Right atrium auricular region (tissue), 2 donors: ENCODE measurements around the gene IGF2. TPM values are rescaled to one million over a fixed set of nuclear protein-coding genes. Genes with fewer than 3 reads are reported as not detected.

Experiments
- DNase-seq: peaks from one replicate; pipeline ENCODE4 v3.0.0-alpha.2; 2019; ENCODE audit warnings: low spot score
- H3K27ac ChIP-seq, 2 donors: fragments of 200-600 bp; sonication (generic); 1 replicate in 1 of 2; 2 replicates in 1 of 2; pipeline ENCODE4 v1.5.1; 2016 to 2019
- H3K27me3 ChIP-seq, 2 donors: fragments of 200-600 bp; sonication (generic); one replicate each; pipeline versions ENCODE4 v1.5.1 to v1.6.0; 2017 to 2019
- H3K36me3 ChIP-seq: fragments of 200-600 bp; sonication (generic); one replicate; pipeline ENCODE4 v1.5.1; 2016
- H3K4me1 ChIP-seq, 2 donors: fragments of 200-600 bp; sonication (generic); one replicate each; pipeline versions ENCODE4 v1.5.1 to v1.6.0; 2017 to 2019
- H3K4me3 ChIP-seq, 2 donors: fragments of 200-600 bp; sonication (generic); 1 replicate in 1 of 2; 2 replicates in 1 of 2; pipeline ENCODE4 v1.5.1; 2017 to 2019; ENCODE audit warnings: mild to moderate bottlenecking in 1 of 2, moderate library complexity in 1 of 2
- H3K9me3 ChIP-seq, 2 donors: fragments of 200-600 bp; sonication (generic); one replicate each; pipeline ENCODE4 v1.5.1; 2019
- total RNA-seq, 2 donors: library from RNA; depleted of rRNA; stranded (reverse); fragments of >200 nt; gene quantifications; one replicate each; pipeline ENCODE4 v1.1.0, GENCODE V29; 2016
- TF ChIP-seq, protein P1 (sequence below), 2 donors: fragments of 200-600 bp; sonication (generic); IDR thresholded peaks; one replicate each; pipeline ENCODE4 v1.5.1; 2019; ENCODE audit warnings: antibody characterized with exemption in 2 of 2

Gene IGF2, protein sequence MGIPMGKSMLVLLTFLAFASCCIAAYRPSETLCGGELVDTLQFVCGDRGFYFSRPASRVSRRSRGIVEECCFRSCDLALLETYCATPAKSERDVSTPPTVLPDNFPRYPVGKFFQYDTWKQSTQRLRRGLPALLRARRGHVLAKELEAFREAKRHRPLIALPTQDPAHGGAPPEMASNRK
- 10 to 100 TPM; 43.2 to 61.9 TPM for total RNA-seq

DNA sequence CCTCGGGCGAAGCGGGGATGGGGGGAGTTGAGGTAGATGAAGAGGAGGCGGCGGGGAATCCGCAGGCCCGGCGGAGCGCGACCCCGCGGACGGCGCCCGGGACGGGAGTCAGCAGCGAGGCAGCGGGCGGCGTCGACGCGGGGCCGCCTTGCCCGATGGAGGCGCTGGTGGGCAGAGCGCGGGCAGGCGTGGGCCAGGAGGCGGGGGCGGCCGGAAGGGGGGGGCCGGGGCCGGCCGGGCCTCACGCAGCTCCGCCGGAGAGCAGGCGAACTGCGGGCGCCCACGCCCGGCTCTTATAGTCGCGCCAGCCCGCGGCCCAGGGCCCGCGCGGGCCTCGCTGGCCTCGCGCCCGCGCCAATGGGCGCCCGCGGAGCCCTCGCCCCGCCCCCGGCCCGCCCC is at the start of gene IGF2:
Gene IGF2 (minus strand): TSS at position 267 of the 399 bp plus-strand sequence. CDS start 3,866 bp downstream, outside the sequence.
- H3K4me3 ChIP-seq: peak within 1 kb of the TSS; percentile 29 to 50
- H3K9me3 ChIP-seq: no peaks in the 10 kb centered on the region
- peak within 1 kb of the TSS; percentile 23 to 46 for H3K27ac ChIP-seq
- no peaks in the 10 kb centered on the region for H3K36me3 ChIP-seq
- peaks cover 0 to 34% of the 10 kb centered on the region in 2 donors for H3K4me1 ChIP-seq
- TF ChIP-seq, protein P1, sequence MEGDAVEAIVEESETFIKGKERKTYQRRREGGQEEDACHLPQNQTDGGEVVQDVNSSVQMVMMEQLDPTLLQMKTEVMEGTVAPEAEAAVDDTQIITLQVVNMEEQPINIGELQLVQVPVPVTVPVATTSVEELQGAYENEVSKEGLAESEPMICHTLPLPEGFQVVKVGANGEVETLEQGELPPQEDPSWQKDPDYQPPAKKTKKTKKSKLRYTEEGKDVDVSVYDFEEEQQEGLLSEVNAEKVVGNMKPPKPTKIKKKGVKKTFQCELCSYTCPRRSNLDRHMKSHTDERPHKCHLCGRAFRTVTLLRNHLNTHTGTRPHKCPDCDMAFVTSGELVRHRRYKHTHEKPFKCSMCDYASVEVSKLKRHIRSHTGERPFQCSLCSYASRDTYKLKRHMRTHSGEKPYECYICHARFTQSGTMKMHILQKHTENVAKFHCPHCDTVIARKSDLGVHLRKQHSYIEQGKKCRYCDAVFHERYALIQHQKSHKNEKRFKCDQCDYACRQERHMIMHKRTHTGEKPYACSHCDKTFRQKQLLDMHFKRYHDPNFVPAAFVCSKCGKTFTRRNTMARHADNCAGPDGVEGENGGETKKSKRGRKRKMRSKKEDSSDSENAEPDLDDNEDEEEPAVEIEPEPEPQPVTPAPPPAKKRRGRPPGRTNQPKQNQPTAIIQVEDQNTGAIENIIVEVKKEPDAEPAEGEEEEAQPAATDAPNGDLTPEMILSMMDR (IDR thresholded peaks at IDR 0.05): peak in 1 of 2 donors; percentile 20
- DNase-seq: no peak
- peaks cover 9 to 36% of the 10 kb centered on the region in 2 donors for H3K27me3 ChIP-seq

DNA sequence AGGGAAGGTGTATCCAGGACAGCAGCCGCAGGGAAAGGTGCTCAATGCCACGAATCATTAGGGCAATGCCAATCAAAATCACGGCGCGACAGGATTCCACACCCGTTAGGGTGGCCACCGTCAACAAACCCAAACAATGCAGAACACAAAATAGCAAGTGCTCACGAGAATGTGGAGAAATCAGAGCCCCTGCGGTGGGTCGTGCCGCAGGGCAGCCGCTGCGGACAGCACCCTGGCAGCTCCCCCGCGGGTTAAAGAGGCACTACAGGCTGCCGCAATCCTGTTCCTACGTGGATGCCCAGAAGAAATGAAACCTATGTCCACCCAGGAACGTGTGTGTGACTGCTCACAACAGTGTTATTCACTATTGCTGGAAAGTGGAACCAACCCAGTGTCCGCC is 49.6 kb upstream of the IGF2 start:
- H3K4me1 ChIP-seq: no peaks in the 10 kb centered on the region
- no peak for DNase-seq
- H3K9me3 ChIP-seq: no peaks in the 10 kb centered on the region
- no peak overlapping the region for H3K27ac ChIP-seq
- TF ChIP-seq, protein P1 (IDR thresholded peaks at IDR 0.05): no peak
- no peaks in the 10 kb centered on the region for H3K27me3 ChIP-seq
- H3K36me3 ChIP-seq: no peaks in the 10 kb centered on the region
- H3K4me3 ChIP-seq: no peak overlapping the region

DNA sequence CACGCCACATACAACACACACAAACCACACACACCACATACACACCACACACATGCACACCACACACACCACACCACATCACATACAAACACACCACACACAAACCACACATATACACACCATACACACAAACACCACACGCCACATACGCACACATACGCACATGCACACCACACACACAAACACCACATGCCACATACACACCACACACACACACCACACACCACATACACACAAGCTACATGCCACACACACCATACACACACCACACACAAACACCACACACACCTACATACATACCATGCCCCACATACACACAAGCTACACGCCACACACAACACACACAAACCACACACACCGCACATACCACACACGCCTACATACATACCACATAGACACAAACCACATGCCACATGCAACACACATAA is 48.1 kb upstream of the IGF2 start:
- Histone ChIP-seq H3K9me3 (no peaks in the 10 kb centered on the region), H3K27ac (no peak overlapping the region), H3K36me3 (no peaks in the 10 kb centered on the region), H3K4me3 (no peak overlapping the region), H3K27me3 (no peaks in the 10 kb centered on the region), H3K4me1 (no peaks in the 10 kb centered on the region)
- TF ChIP-seq, protein P1 (IDR thresholded peaks at IDR 0.05): no peak
- DNase-seq: no peak

DNA sequence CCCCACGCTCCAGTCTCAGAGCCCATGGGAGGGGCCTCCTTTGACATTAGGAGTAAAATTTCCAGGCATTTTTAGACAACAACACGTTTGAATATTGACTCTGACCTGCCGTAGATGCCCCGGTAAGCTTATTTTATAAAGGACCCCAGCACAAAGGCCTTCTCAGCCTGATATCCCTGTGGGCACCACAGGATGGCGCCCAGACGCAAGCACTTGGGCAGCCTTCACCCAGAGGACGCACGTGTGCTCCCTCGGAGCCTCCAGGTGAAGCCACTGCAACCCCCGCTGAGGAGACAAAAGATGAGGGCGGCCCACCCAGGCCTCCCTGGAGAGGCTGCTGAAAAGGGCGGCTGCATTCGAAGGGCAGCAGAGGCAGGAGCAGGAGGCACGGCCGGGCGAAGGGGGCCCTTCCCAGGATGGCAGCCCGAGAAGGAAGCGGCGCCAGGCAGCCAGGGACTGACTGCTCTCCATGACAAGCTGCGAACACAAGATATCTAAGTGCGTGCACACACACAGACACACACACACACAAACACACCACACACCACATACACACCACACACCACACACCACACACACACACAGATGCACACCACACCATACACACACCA is 47.6 kb upstream of the IGF2 start:
- Histone ChIP-seq H3K9me3 (no peaks in the 10 kb centered on the region), H3K36me3 (no peaks in the 10 kb centered on the region), H3K27ac (no peak overlapping the region), H3K4me1 (no peaks in the 10 kb centered on the region), H3K4me3 (no peak overlapping the region), H3K27me3 (no peaks in the 10 kb centered on the region)
- TF ChIP-seq, protein P1 (IDR thresholded peaks at IDR 0.05): peak in 1 of 2 donors; percentile 65
- no peak for DNase-seq

DNA sequence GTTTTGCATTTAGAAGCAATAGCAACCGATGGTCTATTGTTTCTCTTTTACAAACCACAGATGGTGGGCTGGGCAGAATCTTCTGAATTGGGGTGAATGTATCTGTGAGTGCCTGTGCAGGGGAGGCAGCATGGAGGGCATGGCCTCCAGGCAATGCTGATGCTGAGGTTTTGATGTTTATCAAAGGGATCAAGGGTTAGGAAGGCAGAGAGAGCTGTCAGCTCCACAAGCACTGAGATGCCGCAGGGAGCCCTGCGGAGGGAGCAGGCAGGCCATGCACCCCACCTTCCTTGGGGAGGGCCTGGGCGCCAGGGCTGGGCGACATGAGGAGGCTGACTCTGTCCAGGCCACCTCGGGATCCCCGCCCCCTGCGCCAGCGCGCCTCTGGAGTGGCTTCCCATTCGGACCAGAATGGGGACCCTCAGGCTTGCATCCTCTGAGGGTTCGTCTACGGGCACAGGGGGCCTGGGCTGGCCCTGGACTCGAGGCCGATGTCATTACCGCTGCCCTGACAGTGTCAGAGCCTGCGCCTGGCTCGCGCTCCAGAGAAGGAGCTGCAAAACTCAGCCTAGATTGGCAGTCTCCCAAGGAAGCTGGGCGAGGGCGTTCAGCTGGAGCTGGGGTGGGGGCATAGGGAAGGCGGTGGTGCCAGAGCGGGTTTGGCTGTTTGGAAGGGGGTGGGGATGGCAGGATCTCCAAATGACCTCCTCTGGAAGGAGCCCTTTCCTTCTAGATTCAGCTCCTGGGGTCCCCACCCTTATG is 46.3 kb upstream of the IGF2 start:
- Histone ChIP-seq H3K36me3 (no peaks in the 10 kb centered on the region), H3K4me3 (no peak overlapping the region), H3K4me1 (no peaks in the 10 kb centered on the region), H3K27ac (no peak overlapping the region), H3K9me3 (no peaks in the 10 kb centered on the region), H3K27me3 (no peaks in the 10 kb centered on the region)
- TF ChIP-seq, protein P1 (IDR thresholded peaks at IDR 0.05): no peak
- DNase-seq: no peak
